IMR-90 (cell line): ENCODE data around the gene BRIP1. TPM values are rescaled to one million over a fixed set of nuclear protein-coding genes. Genes with fewer than 3 reads are reported as not detected.

Experiments used
- ATAC-seq: fragments of 200-7000 bp; cut with Tn5 transposase; 2 replicates; pipeline ENCODE4 v1.9.1; 2020; ENCODE audit warnings: low read depth, mild to moderate bottlenecking, moderate library complexity
- BruUV-seq: library from RNA; stranded (reverse); fragments of 400-500 nt; replicated peaks from 2 replicates; lab custom pipeline; 2021; lab: Mats Ljungman, UMichigan
- CTCF ChIA-PET: fragments of 300-600 bp; formaldehyde crosslinking; extraction: SDS; loops from one replicate; lab custom pipeline; 2021; ENCODE audit warnings: antibody characterized with exemption; lab: Yijun Ruan, JAX
- POLR2A ChIA-PET: fragments of 300-600 bp; sonication (Branson Sonifier 250); formaldehyde crosslinking; loops from one replicate; lab custom pipeline; 2022; ENCODE audit warnings: antibody characterized with exemption; ENCODE audit not compliant: unreplicated experiment; lab: Charles Lee
- DNase-seq: peaks from one replicate; pipeline ENCODE4 v3.0.0; 2013
- H2AFZ ChIP-seq: replicated peaks from 2 replicates; pipeline ENCODE3; 2013; ENCODE audit warnings: low read length, mild to moderate bottlenecking; ENCODE audit not compliant: poor library complexity
- H2AK5ac ChIP-seq: 2 replicates; pipeline ENCODE4 v1.6.1; 2013; ENCODE audit warnings: low read depth, low read length, inconsistent platforms
- H2AK9ac ChIP-seq: replicated peaks from 2 replicates; pipeline ENCODE3; 2013; ENCODE audit warnings: mild to moderate bottlenecking, low read depth, low read length, moderate library complexity; ENCODE audit not compliant: poor library complexity
- H2BK120ac ChIP-seq: 2 replicates; pipeline ENCODE4 v1.6.1; 2013; ENCODE audit warnings: low read depth, low read length, inconsistent platforms
- H2BK15ac ChIP-seq: 3 replicates; pipeline ENCODE4 v1.6.1; 2013; ENCODE audit warnings: low read depth, low read length, inconsistent platforms
- H2BK20ac ChIP-seq: 2 replicates; pipeline ENCODE4 v1.6.1; 2013; ENCODE audit warnings: low read depth, mild to moderate bottlenecking, inconsistent platforms, low read length, moderate library complexity
- H2BK5ac ChIP-seq: 2 replicates; pipeline ENCODE4 v1.6.1; 2013; ENCODE audit warnings: mild to moderate bottlenecking, low read depth, low read length, inconsistent platforms; ENCODE audit not compliant: poor library complexity, severe bottlenecking
- H3K14ac ChIP-seq: replicated peaks from 2 replicates; pipeline ENCODE4 v1.6.1; 2013; ENCODE audit warnings: low read depth, low read length, inconsistent platforms
- H3K18ac ChIP-seq: 2 replicates; pipeline ENCODE4 v1.6.1; 2013; ENCODE audit warnings: low read depth, low read length, control low read depth
- H3K23ac ChIP-seq: 2 replicates; pipeline ENCODE4 v1.6.1; 2013; ENCODE audit warnings: low read depth, low read length, inconsistent platforms
- H3K27ac ChIP-seq: 2 replicates; pipeline ENCODE4 v1.5.1; 2013; ENCODE audit warnings: mild to moderate bottlenecking, control low read depth, low read length; ENCODE audit not compliant: insufficient read depth
- H3K27me3 ChIP-seq: 2 replicates; pipeline ENCODE4 v1.6.1; 2013; ENCODE audit warnings: low read length; ENCODE audit not compliant: control insufficient read depth, insufficient read depth
- H3K36me3 ChIP-seq: 2 replicates; pipeline ENCODE4 v1.6.1; 2013; ENCODE audit warnings: low read length, mixed read lengths; ENCODE audit not compliant: control insufficient read depth, insufficient read depth
- H3K4ac ChIP-seq: 2 replicates; pipeline ENCODE4 v1.6.1; 2013; ENCODE audit warnings: low read depth, low read length, inconsistent platforms
- H3K4me1 ChIP-seq: 2 replicates; pipeline ENCODE4 v1.6.1; 2013; ENCODE audit warnings: low read length, mixed read lengths; ENCODE audit not compliant: control insufficient read depth, insufficient read depth
- H3K4me2 ChIP-seq: 2 replicates; pipeline ENCODE4 v1.6.1; 2013; ENCODE audit warnings: low read depth, mild to moderate bottlenecking, control low read depth, low read length, moderate library complexity
- H3K4me3 ChIP-seq: 2 replicates; pipeline ENCODE4 v1.5.1; 2013; ENCODE audit warnings: low read depth, mild to moderate bottlenecking, control low read depth, low read length, moderate library complexity; ENCODE audit not compliant: insufficient read depth
- H3K56ac ChIP-seq: 2 replicates; pipeline ENCODE4 v1.6.1; 2013; ENCODE audit warnings: low read length, inconsistent platforms; ENCODE audit not compliant: insufficient read depth; ENCODE audit errors: extremely low read depth
- H3K79me1 ChIP-seq, 2 experiments: 2 replicates each; pipeline ENCODE4 v1.6.1; 2013; ENCODE audit warnings: low read length in 2 of 2, inconsistent platforms in 1 of 2, low read depth in 1 of 2
- H3K9ac ChIP-seq: 2 replicates; pipeline ENCODE4 v1.6.1; 2013; ENCODE audit warnings: low read depth, low read length, control low read depth
- H3K9me1 ChIP-seq: 2 replicates; pipeline ENCODE4 v1.6.1; 2013; ENCODE audit warnings: low read length, inconsistent platforms; ENCODE audit not compliant: insufficient read depth
- H3K9me3 ChIP-seq: 2 replicates; pipeline ENCODE4 v1.6.1; 2013; ENCODE audit warnings: low read length; ENCODE audit not compliant: control insufficient read depth, insufficient read depth
- H4K20me1 ChIP-seq: 2 replicates; pipeline ENCODE4 v1.6.1; 2013; ENCODE audit warnings: low read length, inconsistent platforms; ENCODE audit not compliant: insufficient read depth
- H4K5ac ChIP-seq: 2 replicates; pipeline ENCODE4 v1.6.1; 2013; ENCODE audit warnings: mild to moderate bottlenecking, low read depth, low read length, control low read depth
- H4K8ac ChIP-seq, 2 experiments: 2 replicates each; pipeline ENCODE4 v1.6.1; 2013; ENCODE audit warnings: low read depth in 2 of 2, low read length in 2 of 2, control low read depth in 1 of 2, inconsistent platforms in 1 of 2
- H4K91ac ChIP-seq: 2 replicates; pipeline ENCODE4 v1.6.1; 2013; ENCODE audit warnings: low read depth, low read length, inconsistent platforms; ENCODE audit not compliant: insufficient read depth
- CEBPB ChIP-seq: IDR thresholded peaks from 2 replicates; pipeline ENCODE4 v1.6.1; 2012; ENCODE audit warnings: low read depth, low read length, improper control_type of control experiment
- CTCF ChIP-seq: conservative IDR thresholded peaks from 2 replicates; pipeline ENCODE4 v1.5.1; 2012; ENCODE audit warnings: mild to moderate bottlenecking, low read depth, low read length, improper control_type of control experiment
- MAZ ChIP-seq: IDR thresholded peaks from 2 replicates; pipeline ENCODE4 v1.6.1; 2012; ENCODE audit warnings: low read depth, mild to moderate bottlenecking, low read length, improper control_type of control experiment, moderate library complexity, borderline replicate concordance
- MXI1 ChIP-seq: IDR thresholded peaks from 2 replicates; pipeline ENCODE4 v1.6.1; 2012; ENCODE audit warnings: low read depth, mild to moderate bottlenecking, low read length, moderate library complexity, borderline replicate concordance
- NFE2L2 ChIP-seq: fragments of 150-350 bp; IDR thresholded peaks from 2 replicates; pipeline ENCODE4 v1.6.1; 2016; ENCODE audit warnings: low read depth, mild to moderate bottlenecking, low read length
- POLR2A ChIP-seq: IDR thresholded peaks from 2 replicates; pipeline ENCODE4 v1.6.1; 2012; ENCODE audit warnings: mild to moderate bottlenecking, low read depth, low read length
- RAD21 ChIP-seq: IDR thresholded peaks from 2 replicates; pipeline ENCODE4 v1.6.1; 2012; ENCODE audit warnings: low read length, improper control_type of control experiment
- RCOR1 ChIP-seq: IDR thresholded peaks from 2 replicates; pipeline ENCODE4 v1.6.1; 2012; ENCODE audit warnings: mild to moderate bottlenecking, low read length, improper control_type of control experiment; ENCODE audit not compliant: insufficient replicate concordance
- RFX5 ChIP-seq: IDR thresholded peaks from 2 replicates; pipeline ENCODE4 v1.8.0; 2012; ENCODE audit warnings: low read depth, mild to moderate bottlenecking, low read length, moderate library complexity
- SMC3 ChIP-seq: fragments of 150-350 bp; IDR thresholded peaks from 2 replicates; pipeline ENCODE4 v1.6.1; 2016; ENCODE audit warnings: low read depth, mild to moderate bottlenecking, antibody characterized with exemption, low read length, moderate library complexity
- dilution Hi-C: fragments of 300-500 bp; cut with HindIII; formaldehyde crosslinking; loops from one replicate; pipeline ENCODE4 v1.14.3; 2018; ENCODE audit warnings: low sequenced_read_pairs; ENCODE audit not compliant: unreplicated experiment
- in situ Hi-C: fragments of 300-500 bp; cut with MboI; formaldehyde crosslinking; loops from 3 replicates; pipeline ENCODE4 v1.14.3; 2019; ENCODE audit warnings: low sequenced_read_pairs, inconsistent platforms, mixed read lengths
- intact Hi-C: fragments of 100-400 bp; cut with micrococcal nuclease; formaldehyde crosslinking; loops from 2 replicates; pipeline ENCODE4 v1.10.0; 2022
- polyA plus RNA-seq, 3 experiments: library from polyadenylated mRNA; depleted of rRNA; stranded (reverse); fragments of >200 nt; gene quantifications; 2 replicates each; pipeline ENCODE4 v1.2.3, GENCODE V29; 2012; ENCODE audit warnings: low replicate concordance in 1 of 3
- total RNA-seq: library from RNA; depleted of rRNA; stranded (reverse); fragments of >200 nt; gene quantifications from 2 replicates; pipeline ENCODE4 v1.2.3, GENCODE V29; 2012

BRIP1 gene
- total and polyA plus RNA-seq, 2 of the 4 experiments (the other 2 are of a cell fraction) = 6.1 to 19.7 TPM

- no peak for ATAC-seq
- dilution Hi-C loops (no loop called here), in situ Hi-C loops (no loop called here), intact Hi-C loops (no loop called here)
- DNase-seq = no peak
- H2AFZ ChIP-seq = no peak overlapping the region
- no peak overlapping the region for H3K4me3 ChIP-seq
- H3K79me1 ChIP-seq = peaks cover 0 to 7% of the 10 kb centered on the region in 2 experiments; a peak in 2 of 4 replicates
- no peak overlapping the region for H3K9ac ChIP-seq
- H3K4me1 ChIP-seq = no peaks in the 10 kb centered on the region
- TF ChIP-seq RAD21 (no peak), CTCF (no peak), RFX5 (no peak), RCOR1 (no peak), MAZ (no peak), MXI1 (no peak), SMC3 (no peak), CEBPB (no peak), POLR2A (no peak), NFE2L2 (no peak)
- no peak overlapping the region for H2BK20ac ChIP-seq
- H3K9me1 ChIP-seq = no peaks in the 10 kb centered on the region
- no peak overlapping the region for H4K8ac ChIP-seq
- H3K18ac ChIP-seq = no peak overlapping the region
- H3K36me3 ChIP-seq = peaks cover 3% of the 10 kb centered on the region; the same call in 1 of the 2 replicates
- H3K9me3 ChIP-seq = peaks cover 2% of the 10 kb centered on the region
- H3K14ac ChIP-seq = no peak overlapping the region
- H3K56ac ChIP-seq = no peak overlapping the region
- no peak overlapping the region for H3K4ac ChIP-seq
- ChIA-PET CTCF (interaction anchor here (1.2 kb wide), 1 partner anchor 10 kb away, joined by 3 read pairs; no protein-coding TSS in a partner anchor), POLR2A (no interaction called here)
- H2BK15ac ChIP-seq = no peak overlapping the region
- H3K27ac ChIP-seq = no peak overlapping the region
- H2BK5ac ChIP-seq = no peak overlapping the region
- H2BK120ac ChIP-seq = no peak overlapping the region
- no peak overlapping the region for H2AK5ac ChIP-seq
- no peaks in the 10 kb centered on the region for H4K20me1 ChIP-seq
- no peak overlapping the region for H4K91ac ChIP-seq
- no TSS peak for BruUV-seq
- H4K5ac ChIP-seq = no peak overlapping the region
- no peak overlapping the region for H2AK9ac ChIP-seq
- no peak overlapping the region for H3K4me2 ChIP-seq
- H3K27me3 ChIP-seq = no peaks in the 10 kb centered on the region
- H3K23ac ChIP-seq = no peak overlapping the region
Observed at GRCh38 chr17:61755078-61755477, 108.2 kb downstream of the BRIP1 start.
